HG03439 (cell line): Measurements from ENCODE around the gene HSPA12B.

Source experiments
- ATAC-seq: cut with Tn5 transposase; IDR thresholded peaks from one replicate; pipeline ENCODE4 v1.9.1; 2021; ENCODE audit warnings: mild to moderate bottlenecking, moderate library complexity; ENCODE audit not compliant: unreplicated experiment

Gene HSPA12B

GRCh38 chr20:3765171-3765882 lies 32.8 kb downstream of the HSPA12B start:
- no peak for ATAC-seq

- ATAC-seq: no peak
Measured at GRCh38 chr20:3766422-3767109, 34.1 kb downstream of the HSPA12B start.

GRCh38 chr20:3767110-3767426 lies 34.6 kb downstream of the HSPA12B start:
- ATAC-seq: no peak

GRCh38 chr20:3767427-3768341 lies 35.2 kb downstream of the HSPA12B start, which contains the start of gene ADISSP:
Gene ADISSP, minus strand, starts transcription at chr20:3767753. Its CDS starts 7,653 bp downstream, at chr20:3760100.
- ATAC-seq: peak; percentile 90

- ATAC-seq: peak; percentile 40
Measured at GRCh38 chr20:3768342-3769130, 36.1 kb downstream of the HSPA12B start.

GRCh38 chr20:3771552-3772058 lies 39.1 kb downstream of the HSPA12B start:
- no peak for ATAC-seq

- no peak for ATAC-seq
Measured at GRCh38 chr20:3775457-3776108, 43.1 kb downstream of the HSPA12B start.

GRCh38 chr20:3777381-3777715 lies 44.9 kb downstream of the HSPA12B start:
- ATAC-seq: no peak

- ATAC-seq: no peak
Measured at GRCh38 chr20:3777716-3778629, 45.5 kb downstream of the HSPA12B start.

- no peak for ATAC-seq
Measured at GRCh38 chr20:3778976-3779375, 46.5 kb downstream of the HSPA12B start.

- ATAC-seq: peak; percentile 56
Measured at GRCh38 chr20:3781153-3781910, 48.8 kb downstream of the HSPA12B start, which contains the start of gene SPEF1. Gene SPEF1, minus strand, starts transcription at chr20:3781448. Its CDS starts 161 bp downstream, at chr20:3781287.

GRCh38 chr20:3782597-3782996 lies 50.1 kb downstream of the HSPA12B start:
- ATAC-seq: no peak

- no peak for ATAC-seq
Measured at GRCh38 chr20:3783068-3783489, 50.6 kb downstream of the HSPA12B start.

GRCh38 chr20:3783511-3784195 lies 51.2 kb downstream of the HSPA12B start:
- ATAC-seq: no peak

GRCh38 chr20:3784216-3784853 lies 51.9 kb downstream of the HSPA12B start:
- no peak for ATAC-seq

- no peak for ATAC-seq
Measured at GRCh38 chr20:3784863-3785239, 52.4 kb downstream of the HSPA12B start.
